Endothelial cell of umbilical vein (primary cell): Measurements from ENCODE around the gene TSG101. TPM values are rescaled to one million over a fixed set of nuclear protein-coding genes. Genes with fewer than 3 reads are reported as not detected.

Experiments used
- BruUV-seq: library from RNA; stranded (reverse); fragments of 400-500 nt; replicated peaks from 2 replicates; lab custom pipeline; 2021; lab: Mats Ljungman, UMichigan
- CTCF ChIA-PET: fragments of 300-600, 350-600 bp; sonication (Branson Sonifier 250); formaldehyde crosslinking; loops from one replicate; lab custom pipeline; 2021; ENCODE audit warnings: antibody characterized with exemption, inconsistent platforms; lab: Charles Lee
- POLR2A ChIA-PET: fragments of 300-600, 350-600 bp; sonication (Branson Sonifier 250); formaldehyde crosslinking; loops from one replicate; lab custom pipeline; 2021; ENCODE audit warnings: antibody characterized with exemption, inconsistent platforms; lab: Charles Lee
- DNase-seq: peaks from one replicate; pipeline ENCODE4 v3.0.0-alpha.2; 2011; ENCODE audit warnings: low read depth, low spot score
- FAIRE-seq: peaks from 2 replicates; lab custom pipeline; 2011; peaks lifted over from hg19 to GRCh38; lab: Jason Lieb, UNC
- H2AFZ ChIP-seq: 2 replicates; pipeline ENCODE4 v1.6.0; 2012; ENCODE audit warnings: low read depth, low read length, control low read depth, inconsistent platforms
- H3K27ac ChIP-seq: 2 replicates; pipeline ENCODE4 v1.5.1; 2011; ENCODE audit warnings: low read depth, mild to moderate bottlenecking, control low read depth, low read length, moderate library complexity; ENCODE audit not compliant: insufficient read depth
- H3K27me3 ChIP-seq, 2 experiments: 2 replicates each; pipeline versions ENCODE4 v1.6.0 to v1.6.1; 2011; ENCODE audit warnings: low read length in 2 of 2, mixed read lengths in 1 of 2; ENCODE audit not compliant: control insufficient read depth in 2 of 2, insufficient read depth in 2 of 2
- H3K36me3 ChIP-seq, 2 experiments: 2 replicates in 1 of 2; 3 replicates in 1 of 2; pipeline ENCODE4 v1.5.1; 2011; ENCODE audit warnings: low read length in 2 of 2, mild to moderate bottlenecking in 1 of 2, moderate library complexity in 1 of 2; ENCODE audit not compliant: control insufficient read depth in 2 of 2, insufficient read depth in 2 of 2; ENCODE audit errors: extremely low read depth in 1 of 2
- H3K4me1 ChIP-seq: 3 replicates; pipeline ENCODE4 v1.5.1; 2011; ENCODE audit warnings: mild to moderate bottlenecking, low read length; ENCODE audit not compliant: control insufficient read depth, insufficient read depth; ENCODE audit errors: extremely low read depth
- H3K4me2 ChIP-seq: 2 replicates; pipeline ENCODE4 v1.6.1; 2011; ENCODE audit warnings: low read length, control low read depth, mixed read lengths; ENCODE audit not compliant: insufficient read depth
- H3K4me3 ChIP-seq, 3 experiments: fragments of 200-600 bp in 1 of 3; sonication (generic), shearing (Covaris generic) in 1 of 3; replicated peaks in 1 of 3; 2 replicates each; pipeline ENCODE4 v1.5.1; 2011 to 2016; ENCODE audit warnings: control low read depth in 3 of 3, low read length in 3 of 3, mild to moderate bottlenecking in 2 of 3, inconsistent platforms in 1 of 3, low read depth in 1 of 3, moderate library complexity in 1 of 3; ENCODE audit not compliant: insufficient read depth in 1 of 3
- H3K79me2 ChIP-seq: 2 replicates; pipeline ENCODE4 v1.6.0; 2012; ENCODE audit warnings: low read length, inconsistent platforms; ENCODE audit not compliant: control insufficient read depth, insufficient read depth
- H3K9ac ChIP-seq: replicated peaks from 2 replicates; pipeline ENCODE3; 2011; ENCODE audit warnings: low read length, control low read depth; ENCODE audit not compliant: insufficient read depth; ENCODE audit errors: extremely low read depth
- H3K9me1 ChIP-seq: replicated peaks from 3 replicates; pipeline ENCODE4 v1.6.0; 2011; ENCODE audit warnings: mild to moderate bottlenecking, low read length; ENCODE audit not compliant: control insufficient read depth, insufficient read depth; ENCODE audit errors: extremely low read depth
- H3K9me3 ChIP-seq: replicated peaks from 2 replicates; pipeline ENCODE4 v1.5.1; 2012; ENCODE audit warnings: low read length, inconsistent platforms; ENCODE audit not compliant: control insufficient read depth, insufficient read depth
- H4K20me1 ChIP-seq: replicated peaks from 2 replicates; pipeline ENCODE3; 2011; ENCODE audit warnings: mild to moderate bottlenecking, low read length; ENCODE audit not compliant: control insufficient read depth, insufficient read depth; ENCODE audit errors: extremely low read depth
- CTCF ChIP-seq, 2 donors: IDR thresholded peaks; 1 replicate in 1 of 2; 2 replicates in 1 of 2; pipeline ENCODE4 v1.5.1; 2011; ENCODE audit warnings: low read length in 2 of 2, mild to moderate bottlenecking in 2 of 2, moderate library complexity in 2 of 2, control low read depth in 1 of 2, inconsistent platforms in 1 of 2, low read depth in 1 of 2; ENCODE audit not compliant: insufficient read depth in 1 of 2; ENCODE audit errors: extremely low read depth in 1 of 2
- EZH2 ChIP-seq: IDR thresholded peaks from 2 replicates; pipeline ENCODE4 v1.6.1; 2012; ENCODE audit warnings: borderline replicate concordance, low read depth, mild to moderate bottlenecking, moderate library complexity, low read length, inconsistent platforms; ENCODE audit not compliant: severe bottlenecking
- FOS ChIP-seq: IDR thresholded peaks from 2 replicates; pipeline ENCODE4 v1.6.1; 2011; ENCODE audit warnings: mild to moderate bottlenecking, low read length, moderate library complexity, borderline replicate concordance; ENCODE audit not compliant: insufficient read depth
- GATA2 ChIP-seq: IDR thresholded peaks from 2 replicates; pipeline ENCODE4 v1.7.0; 2011; ENCODE audit warnings: low read depth, mild to moderate bottlenecking, moderate library complexity, mixed read lengths, low read length; ENCODE audit not compliant: insufficient read length, insufficient read depth
- JUN ChIP-seq: IDR thresholded peaks from 2 replicates; pipeline ENCODE4 v1.6.1; 2011; ENCODE audit warnings: borderline replicate concordance, low read depth; ENCODE audit not compliant: insufficient read length, insufficient read depth
- MAX ChIP-seq: IDR thresholded peaks from 2 replicates; pipeline ENCODE4 v1.6.1; 2011; ENCODE audit not compliant: insufficient read depth, insufficient read length
- MYC ChIP-seq: IDR thresholded peaks from one replicate; pipeline ENCODE4 v1.6.1; 2011; ENCODE audit warnings: mild to moderate bottlenecking, low read depth, low read length
- POLR2A ChIP-seq: IDR thresholded peaks from 2 replicates; pipeline ENCODE4 v1.6.1; 2012; ENCODE audit warnings: low read depth, mild to moderate bottlenecking, control low read depth, low read length
- POLR2AphosphoS5 ChIP-seq: IDR thresholded peaks from 2 replicates; pipeline ENCODE4 v1.6.1; 2012; ENCODE audit warnings: low read depth, mild to moderate bottlenecking, control low read depth, low read length, moderate library complexity; ENCODE audit not compliant: insufficient read depth
- dilution Hi-C: fragments of 300-500 bp; cut with MboI; formaldehyde crosslinking; loops from one replicate; pipeline ENCODE4 v1.15.0; 2019; ENCODE audit warnings: low sequenced_read_pairs; ENCODE audit not compliant: extremely low pct_ligation_motif_present
- intact Hi-C: fragments of 100-400 bp; cut with micrococcal nuclease; formaldehyde crosslinking; loops from one replicate; pipeline ENCODE4 v1.10.0; 2022
- polyA plus RNA-seq, 4 experiments: library from polyadenylated mRNA; depleted of rRNA in 3 of 4; stranded (reverse) in 3 of 4; unstranded in 1 of 4; fragments of >200 nt; gene quantifications; 2 replicates each; pipeline versions ENCODE4 v1.2.1 to v1.2.3, GENCODE V29; 2011 to 2012; ENCODE audit warnings: missing spikeins in 1 of 4
- total RNA-seq: library from RNA; stranded (reverse); gene quantifications from 2 replicates; pipeline ENCODE4 v1.2.3, GENCODE V29; 2021

TSG101 gene
- total and polyA plus RNA-seq, 2 donors (not counting 3 experiments of a cell fraction or from before 2014, with no cell fraction given), result 41.3 to 163 TPM

- Histone ChIP-seq H3K9ac (no peak overlapping the region), H4K20me1 (no peaks in the 10 kb centered on the region), H3K9me3 (no peaks in the 10 kb centered on the region), H3K27ac (no peak overlapping the region), H3K79me2 (no peaks in the 10 kb centered on the region), H3K27me3 (no peaks in the 10 kb centered on the region), H3K4me2 (no peak overlapping the region), H3K4me1 (no peaks in the 10 kb centered on the region), H3K36me3 (peaks cover 2 to 13% of the 10 kb centered on the region in 2 experiments), H3K9me1 (no peaks in the 10 kb centered on the region), H2AFZ (no peak overlapping the region), H3K4me3 (no peak overlapping the region)
- no peak for TF ChIP-seq MAX
- TF ChIP-seq FOS, result no peak
- no peak for TF ChIP-seq GATA2
- TF ChIP-seq CTCF (IDR thresholded peaks at IDR 0.05; ENCODE audit: extremely low read depth in 1 of 2, insufficient read depth in 1 of 2, low read depth in 1 of 2, low read length in 2 of 2), result no peak
- no peak for TF ChIP-seq POLR2AphosphoS5
- TF ChIP-seq JUN, result no peak
- TF ChIP-seq EZH2, result no peak
- no peak for TF ChIP-seq POLR2A
- TF ChIP-seq MYC, result no peak
- ChIA-PET CTCF (no interaction called here), POLR2A (no interaction called here)
- DNase-seq (no peak), FAIRE-seq (no peak)
- BruUV-seq, result no TSS peak
- dilution Hi-C loops, result no loop called here
- intact Hi-C loops, result no loop called here
These were observed 33.9 kb downstream of the TSG101 start for GRCh38 chr11:18492888-18493287.
